Germinal center (tissue), 1 donor: Measurements from ENCODE around the gene STAT5B.

Experiments
- DNase-seq: peaks from one replicate; pipeline ENCODE4 v3.0.0; 2012; ENCODE audit warnings: mixed read lengths, low spot score

STAT5B gene

DNA sequence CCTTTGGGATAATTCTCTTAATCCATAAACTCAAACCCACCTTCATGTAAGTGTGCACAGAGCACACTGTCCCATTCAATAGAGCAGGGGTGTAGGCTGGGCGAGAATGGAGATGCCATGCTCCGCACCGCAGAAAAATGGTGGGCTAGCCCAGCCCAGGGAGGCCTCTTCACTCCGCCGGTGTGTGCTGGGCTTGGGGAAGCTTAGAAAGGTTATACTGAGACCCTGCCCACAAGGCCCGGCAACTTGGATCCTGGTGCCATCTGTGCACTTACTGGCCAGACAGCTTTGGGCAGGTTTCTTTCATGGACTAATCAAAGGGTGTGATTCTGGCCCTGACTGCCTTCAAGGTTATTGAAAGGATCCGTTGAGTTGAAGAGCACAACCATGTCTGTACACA, 8.4 kb upstream of the STAT5B start:
- no peak for DNase-seq

DNA sequence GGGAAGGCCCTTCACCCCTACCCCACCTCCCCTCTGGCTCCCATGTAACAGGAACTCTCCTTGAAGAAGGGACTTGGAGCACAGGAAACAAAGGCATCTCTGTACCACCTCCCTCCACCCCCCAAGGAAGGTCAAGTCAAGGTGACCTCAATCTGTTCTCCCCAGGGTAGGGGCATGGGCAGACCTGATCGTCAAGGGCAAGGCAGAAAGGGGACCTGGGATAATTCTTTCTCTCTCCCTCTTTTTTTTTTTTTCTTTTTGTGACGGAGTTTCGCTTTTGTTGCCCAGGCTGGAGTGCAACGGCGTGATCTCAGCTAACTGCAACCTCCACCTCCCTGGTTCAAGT, 7.8 kb upstream of the STAT5B start:
- no peak for DNase-seq

DNA sequence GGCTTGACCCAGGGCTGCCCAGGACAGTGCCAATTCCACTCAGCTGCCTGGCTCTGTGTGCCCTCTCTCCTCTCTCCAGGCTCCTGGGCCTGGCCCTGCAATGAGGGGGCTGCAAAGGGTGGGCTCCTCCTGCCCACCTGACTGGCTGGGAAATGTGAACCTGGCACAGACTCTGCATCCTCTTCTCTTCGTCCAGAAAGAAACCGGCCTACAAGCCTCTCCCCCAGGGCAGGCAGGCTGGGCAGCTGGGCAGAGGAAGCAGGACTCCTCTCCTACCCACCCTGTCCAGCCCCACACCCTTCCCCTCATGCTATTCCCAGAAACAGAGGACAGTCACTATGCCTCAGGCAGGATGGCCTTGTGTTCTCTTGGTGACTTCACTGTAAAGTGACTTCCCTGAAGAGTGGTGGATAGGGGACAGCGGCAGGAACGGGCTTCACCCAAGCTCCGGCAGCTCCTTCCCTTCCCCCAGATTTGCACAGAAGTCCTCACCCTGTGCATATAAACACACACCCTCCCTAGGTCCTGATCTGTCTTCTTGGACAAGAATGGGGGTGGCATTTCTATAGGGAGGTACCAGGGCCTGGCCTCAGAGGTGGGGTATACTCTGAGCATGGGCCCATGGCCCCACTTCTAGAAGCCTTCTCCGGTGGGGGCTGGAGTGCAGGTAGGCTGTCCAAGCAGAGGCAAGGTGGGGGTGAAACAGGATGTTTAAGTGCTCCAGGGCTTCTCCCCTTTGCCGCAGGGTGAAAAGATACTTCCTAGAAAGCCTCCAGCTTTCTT, 7.2 kb upstream of the STAT5B start:
- no peak for DNase-seq

DNA sequence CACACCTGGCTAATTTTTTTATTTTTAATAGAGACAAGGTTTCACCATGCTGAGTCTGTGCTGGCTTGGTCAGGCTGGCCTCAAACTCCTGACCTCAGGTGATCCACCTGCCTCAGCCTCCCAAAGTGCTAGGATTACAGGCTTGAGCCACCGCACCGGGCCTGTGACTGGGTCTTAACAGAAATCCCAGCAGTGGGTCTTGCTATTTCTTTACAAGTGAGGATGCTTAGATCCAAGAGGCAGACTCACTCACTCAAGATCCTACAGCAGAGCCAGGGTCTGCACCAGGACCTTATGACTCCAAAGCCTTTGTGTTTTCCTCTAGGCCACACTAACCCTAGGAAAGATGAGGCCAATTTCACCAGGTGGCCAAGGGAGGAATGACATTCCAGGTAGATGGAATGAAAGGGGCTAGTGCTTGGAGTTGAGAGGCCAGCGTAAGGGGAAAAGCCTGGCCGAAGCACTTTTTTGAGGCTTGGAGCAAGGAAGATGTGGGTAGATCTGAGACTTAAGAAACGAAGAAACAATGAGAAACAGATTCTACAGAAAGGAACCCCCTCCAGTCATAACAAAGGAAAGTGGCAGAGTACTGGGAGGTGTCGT, 6.4 kb upstream of the STAT5B start:
- no peak for DNase-seq

DNA sequence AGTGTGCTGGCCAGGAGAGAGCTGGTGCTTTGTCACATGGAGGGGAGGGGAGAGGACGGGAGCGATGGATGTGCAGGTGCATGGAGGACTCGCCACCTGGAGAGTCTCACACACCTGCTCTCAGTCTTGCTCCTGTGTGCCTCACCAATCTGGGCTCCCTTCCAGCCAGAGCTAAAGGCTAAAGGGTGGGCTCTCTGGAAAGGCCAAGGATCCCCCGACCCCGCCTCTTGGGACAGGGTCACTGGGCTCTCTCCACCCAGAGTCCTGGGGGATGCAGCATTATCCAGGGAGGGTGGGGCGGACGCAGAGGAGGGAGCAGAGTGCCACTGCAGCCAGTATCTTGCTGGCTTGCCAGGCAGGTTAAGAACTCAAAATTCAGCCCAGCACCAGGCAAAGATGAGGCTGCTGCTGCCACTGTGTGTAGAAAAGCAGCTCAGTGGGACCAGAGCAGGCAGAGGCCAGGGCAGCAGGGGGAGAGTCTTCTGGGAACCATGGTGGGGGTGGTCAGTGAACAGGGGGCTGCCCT, 5.4 kb upstream of the STAT5B start:
- DNase-seq, result no peak

DNA sequence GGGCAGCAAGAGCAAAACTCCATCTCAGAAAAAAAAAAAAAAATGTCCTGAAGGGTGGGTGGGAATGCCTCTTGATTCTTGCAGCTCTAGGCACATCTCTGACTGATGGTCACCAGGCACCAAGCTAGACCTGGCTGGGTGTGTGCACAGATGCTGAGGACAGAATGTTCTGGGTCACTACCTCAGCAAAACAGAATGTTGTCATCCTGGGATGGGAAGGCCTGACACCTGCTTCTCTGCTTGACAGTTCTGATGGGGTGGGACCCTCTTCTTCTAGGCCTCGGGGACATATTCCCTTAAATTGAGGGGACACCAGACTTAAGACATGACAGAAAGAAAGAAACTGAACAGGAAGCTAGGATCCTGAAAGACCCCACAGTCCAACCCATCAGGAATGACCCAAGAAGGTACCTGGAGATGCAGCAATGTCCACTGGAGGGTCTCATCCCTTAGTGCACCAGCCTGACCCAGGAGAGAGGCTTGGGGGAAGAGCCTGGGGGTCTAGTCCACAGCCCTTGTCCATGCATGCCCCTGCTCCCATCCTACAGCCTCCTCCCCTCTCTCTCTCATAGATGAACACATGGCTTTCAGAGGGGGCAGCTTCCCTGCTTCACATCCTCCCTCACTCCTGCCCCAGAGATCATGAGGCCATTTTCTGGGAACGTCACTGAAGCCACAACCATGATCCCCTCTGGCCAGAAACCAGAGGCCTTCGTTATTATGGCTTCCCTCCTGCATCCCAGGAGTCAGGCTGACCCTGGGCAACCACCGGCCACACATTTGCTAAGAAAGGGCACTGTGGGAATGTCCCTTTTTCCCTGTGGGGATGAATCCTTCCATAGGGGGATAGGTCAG, 3.8 kb upstream of the STAT5B start:
- DNase-seq, result no peak

DNA sequence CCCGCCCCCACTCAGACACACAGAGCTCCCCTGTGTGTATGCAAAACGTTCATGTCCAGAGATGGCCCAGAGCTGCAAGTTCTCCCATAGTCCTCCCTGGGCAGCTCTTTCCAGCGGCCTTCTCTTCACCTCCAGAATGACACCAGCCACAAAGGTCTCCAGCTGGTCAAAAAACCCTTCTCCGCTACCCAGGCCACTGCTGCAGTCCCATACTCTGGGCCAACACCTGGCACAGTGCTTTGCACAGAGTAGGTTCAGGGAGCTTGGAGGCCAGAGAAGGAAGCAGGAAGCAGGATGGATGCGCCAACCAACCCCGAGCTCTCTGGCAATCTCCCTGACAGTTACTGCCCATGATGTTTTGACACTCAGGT, 1.1 kb upstream of the STAT5B start:
- DNase-seq, result no peak

DNA sequence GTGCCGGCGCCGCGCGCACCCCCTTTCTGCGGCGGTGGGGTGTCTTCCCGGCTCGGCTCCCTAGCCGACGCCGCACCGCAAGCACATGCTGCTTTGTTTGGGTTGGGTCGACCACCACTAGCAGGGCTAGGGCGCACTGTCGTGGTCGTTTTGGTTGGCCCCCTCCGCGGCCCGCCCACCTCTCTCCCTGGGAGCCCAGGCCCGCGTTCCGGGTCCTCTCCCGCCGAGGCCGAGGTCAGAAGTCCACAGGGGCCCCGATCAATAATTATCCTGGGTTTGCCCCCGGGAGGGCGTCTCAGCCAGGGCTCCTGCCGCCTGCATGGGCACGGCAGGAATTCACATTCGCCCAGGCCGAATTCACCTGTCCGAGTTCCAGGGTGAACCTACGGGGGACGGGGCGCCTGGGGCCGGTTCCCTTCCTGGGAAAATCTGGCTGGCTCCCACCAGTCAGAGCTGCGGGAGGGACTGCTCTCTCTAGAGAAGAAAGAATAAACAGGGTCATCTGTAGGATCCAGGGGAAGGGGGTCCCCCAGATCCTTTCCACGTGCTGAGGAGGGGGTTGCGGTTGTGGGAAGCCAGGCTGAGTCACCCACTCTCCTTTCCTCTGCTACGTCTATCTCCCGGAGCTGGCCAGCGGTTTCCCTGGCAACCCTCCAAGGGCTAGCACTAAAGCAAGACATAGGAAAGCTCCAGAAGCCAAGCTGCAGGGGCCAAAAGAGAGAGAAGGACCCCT, 584 bp upstream of the STAT5B start:
- DNase-seq, result no peak

DNA sequence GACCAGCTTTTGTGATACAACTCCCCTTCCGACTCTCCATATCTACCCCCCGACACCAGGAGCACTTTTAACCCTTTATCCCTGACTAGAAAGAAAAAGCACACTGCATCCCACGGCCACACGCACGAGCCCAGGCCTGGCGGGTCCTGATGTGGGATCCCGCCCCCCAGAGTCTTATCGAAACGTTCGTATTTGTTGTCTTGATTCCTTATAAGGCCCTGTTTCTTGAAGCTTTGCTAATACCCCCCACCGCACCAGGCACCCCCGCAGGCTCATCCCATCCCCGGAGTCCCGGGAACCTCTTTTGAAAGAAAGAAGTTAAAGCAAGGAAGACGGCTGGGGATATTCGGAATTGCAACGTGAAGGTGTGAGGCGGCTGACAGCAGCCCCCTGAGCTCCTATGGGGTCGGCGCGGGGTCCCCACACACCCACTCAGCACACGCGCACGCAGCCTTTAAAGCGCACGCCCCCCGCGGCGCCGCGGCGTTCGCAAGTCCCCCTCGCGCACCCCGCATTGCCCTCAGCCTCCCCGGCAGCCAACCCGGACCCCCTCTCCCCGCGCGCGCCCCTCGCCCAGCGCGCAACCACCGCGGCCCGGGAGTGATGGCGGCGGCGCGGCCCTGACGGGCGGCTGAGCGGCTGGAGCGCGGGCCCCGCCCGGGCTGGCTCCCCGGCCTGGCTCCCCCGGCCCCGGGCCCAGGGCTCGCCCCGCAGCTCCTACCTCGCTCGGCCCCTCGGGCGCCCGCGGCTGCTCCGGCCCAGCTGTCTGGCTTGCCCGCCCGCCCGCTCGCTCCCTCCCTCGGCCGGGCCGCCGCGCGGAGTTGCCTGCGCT, 448 bp downstream of the STAT5B start:
- no peak for DNase-seq

DNA sequence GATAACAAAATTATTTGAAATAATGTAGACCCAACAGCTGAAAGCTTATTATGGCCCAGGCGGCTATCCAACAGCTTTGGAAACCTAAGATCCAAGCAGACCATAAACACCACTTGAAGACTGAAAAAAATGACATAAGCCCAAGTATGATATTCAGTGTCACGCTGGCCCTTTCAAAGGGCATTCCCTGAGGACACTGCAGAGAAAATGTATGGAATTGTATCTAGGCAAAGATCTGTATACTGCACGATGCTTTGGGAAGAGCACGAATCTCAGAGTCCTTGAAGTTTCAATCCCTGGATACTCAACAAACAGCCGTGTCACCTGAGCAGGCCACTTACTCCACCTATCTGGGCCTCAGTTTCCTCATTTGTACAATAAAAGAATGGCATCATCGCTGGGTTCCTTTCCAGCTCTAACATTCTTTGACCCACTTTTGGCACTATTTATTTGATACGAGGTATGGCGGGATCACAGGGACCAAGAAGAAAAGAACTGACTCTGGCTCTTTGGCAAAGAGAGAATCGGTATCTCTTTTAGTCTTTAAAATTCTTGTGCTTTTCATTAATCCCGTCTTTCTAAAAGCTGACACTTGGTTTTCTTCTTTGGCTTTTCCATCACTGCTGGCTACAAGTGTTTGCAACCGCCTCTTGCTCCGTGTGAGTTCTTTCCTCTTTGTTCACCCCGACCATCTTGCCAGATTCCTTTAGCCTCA, 1.2 kb downstream of the STAT5B start:
- DNase-seq, result no peak

DNA sequence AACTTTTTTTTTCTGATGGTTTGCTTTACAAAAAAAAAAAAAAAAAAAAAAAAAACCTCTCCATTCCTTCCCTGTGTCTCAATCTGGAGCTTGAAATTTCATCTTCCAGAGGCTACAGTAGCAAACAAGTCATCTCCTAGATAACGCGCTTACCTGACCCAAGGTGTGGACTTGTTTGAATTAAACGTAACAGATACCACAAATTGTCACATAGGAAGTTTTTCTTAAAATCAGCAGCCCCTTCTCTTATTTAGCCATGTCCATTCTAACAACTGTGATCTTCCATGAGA, 2.0 kb downstream of the STAT5B start:
- no peak for DNase-seq

DNA sequence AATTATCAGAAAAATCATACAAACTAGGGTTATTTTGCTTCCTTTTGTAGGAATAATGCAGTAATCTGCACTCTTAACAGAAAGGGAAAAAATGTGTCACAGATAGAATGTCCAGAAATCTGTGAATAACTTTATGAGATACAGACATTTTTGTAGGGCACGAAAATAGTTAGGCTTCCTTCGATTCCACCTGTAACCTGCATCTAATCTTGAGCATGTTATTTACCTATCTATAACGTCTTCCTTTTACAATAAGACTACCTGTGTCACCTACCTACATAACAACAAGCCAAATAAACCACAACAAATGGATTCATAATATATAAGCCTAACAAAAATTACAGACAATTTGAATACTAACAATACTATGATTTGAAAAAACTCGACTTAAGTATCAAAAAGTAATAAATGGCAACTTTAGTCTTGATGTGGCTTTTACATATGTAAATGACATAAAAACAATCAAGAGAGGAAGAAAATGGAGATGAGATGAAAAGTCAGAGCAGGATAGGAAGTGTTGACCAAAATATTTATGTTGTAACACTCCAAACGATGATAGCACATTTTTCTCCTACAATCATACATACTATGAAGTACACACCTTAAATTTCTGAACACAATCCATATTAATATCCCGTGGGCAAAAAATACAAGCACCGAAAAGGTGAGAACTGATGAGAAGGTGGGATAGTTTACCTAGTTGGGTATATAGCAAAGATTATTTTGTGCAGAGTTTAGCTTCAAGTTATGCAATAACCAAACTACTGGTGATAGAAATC, 2.5 kb downstream of the STAT5B start:
- DNase-seq, result no peak

DNA sequence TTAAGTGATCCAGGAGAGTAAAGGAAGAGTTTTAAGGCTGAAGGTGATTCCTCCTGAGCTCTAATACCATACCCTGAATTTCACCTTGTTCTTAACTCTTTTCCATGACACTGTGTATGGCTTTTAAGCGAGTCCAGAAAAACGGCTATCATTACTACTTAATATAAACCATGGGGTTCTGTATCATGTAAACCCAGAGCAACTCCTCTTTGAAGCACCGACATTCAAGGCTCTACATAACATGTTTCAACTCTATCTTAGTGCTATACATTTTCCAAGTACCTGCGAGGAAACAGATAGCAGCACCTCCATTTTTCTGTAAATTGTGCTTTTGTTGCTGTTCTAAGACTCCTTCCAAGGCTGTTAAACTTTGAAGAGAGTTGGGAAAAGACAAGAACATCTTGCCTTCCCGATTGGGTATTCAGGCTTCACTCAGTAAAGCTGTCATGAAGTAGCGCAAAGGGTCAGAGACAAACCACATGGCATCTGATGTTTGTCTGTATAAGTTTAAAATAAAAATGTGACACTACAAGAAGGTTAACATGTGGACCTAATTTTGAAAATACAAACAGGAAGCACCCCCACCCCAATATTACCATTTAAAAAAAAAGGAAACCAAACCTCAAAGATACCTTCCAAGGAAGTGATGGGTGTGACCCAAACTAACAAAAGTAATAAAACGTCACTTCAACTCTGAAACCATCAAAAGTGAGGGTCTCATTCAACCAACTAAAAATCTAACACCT, 3.9 kb downstream of the STAT5B start:
- no peak for DNase-seq

DNA sequence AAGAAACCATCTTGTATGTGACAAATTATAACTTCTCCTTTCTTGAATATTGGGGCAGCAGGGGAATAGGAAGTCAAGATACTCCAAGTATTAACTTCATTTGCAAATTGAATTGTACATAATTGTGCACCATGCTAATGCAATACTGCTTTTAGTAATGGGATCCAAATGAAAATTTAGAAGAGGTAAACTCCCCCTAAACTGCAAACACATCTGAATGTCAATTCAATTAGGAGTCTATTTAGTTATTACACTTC, 4.5 kb downstream of the STAT5B start:
- no peak for DNase-seq

DNA sequence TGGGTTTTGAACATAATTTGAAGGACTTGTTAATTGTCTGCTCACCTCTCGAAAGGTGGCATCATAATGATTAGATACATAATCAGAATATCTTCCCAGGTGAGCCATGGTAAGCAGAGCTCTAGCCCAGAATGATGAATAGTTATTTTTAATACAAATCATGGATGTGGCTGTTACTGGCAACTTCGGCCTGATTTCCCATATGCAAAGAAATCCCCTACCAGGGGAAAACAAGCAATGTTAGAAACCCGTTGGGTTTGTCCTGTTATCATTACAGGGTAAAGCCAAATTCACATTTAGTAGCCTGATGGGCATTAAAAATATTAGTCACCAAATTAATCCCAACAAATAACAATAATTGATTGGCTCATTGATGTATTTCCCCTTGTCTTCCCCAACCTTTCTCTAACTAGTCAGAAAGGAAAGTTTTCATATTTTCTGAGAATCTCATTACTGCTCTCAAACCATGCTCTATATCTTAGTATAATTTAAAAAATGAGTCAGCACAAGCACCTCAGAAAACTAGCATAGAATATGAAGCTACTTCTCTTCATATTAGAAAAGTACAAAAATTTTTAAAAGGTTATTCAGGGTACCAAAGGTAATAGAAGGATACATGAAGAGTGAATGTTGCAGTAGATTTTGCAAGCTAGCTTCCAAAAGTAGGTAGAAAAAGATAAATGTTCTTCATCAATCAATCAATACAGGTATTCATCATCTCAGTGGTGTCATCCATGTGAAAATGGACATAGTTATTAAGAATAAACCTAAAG, 5.0 kb downstream of the STAT5B start:
- DNase-seq, result no peak

DNA sequence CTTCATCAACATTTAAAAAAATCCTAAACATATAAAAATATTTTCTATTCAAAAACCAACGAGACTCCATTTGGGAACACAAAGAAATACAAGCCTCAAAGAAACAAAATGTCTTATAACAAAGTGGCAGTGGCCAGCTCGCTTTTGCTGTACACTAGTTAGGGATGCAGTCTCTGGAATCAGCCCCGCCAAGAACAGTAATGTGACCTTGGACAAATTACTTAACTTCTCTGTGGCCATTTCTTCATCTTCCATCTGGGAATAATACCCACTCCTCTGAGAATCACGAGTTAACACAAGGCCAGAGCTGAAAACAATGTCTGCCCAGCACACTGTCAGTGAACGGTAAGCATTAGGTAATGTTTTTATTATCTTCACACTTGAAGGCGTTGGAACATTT, 5.6 kb downstream of the STAT5B start:
- DNase-seq, result no peak

DNA sequence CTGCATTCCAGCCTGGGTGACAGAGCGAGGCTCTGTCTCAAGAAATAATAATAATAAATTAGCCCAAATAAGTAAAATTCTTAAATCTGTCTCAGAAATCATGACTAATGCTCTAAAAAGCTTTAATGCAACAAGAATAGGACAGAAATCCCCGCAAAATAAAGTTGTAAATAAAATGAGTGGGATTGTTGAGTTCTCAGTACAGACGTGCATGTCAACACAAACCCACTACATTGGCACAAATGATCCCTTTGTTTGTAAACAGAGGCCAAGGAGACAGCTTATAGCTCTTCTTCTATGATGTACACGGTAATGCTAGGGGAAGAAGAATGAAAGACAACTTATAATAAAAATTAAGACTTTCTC, 6.0 kb downstream of the STAT5B start:
- DNase-seq, result no peak

DNA sequence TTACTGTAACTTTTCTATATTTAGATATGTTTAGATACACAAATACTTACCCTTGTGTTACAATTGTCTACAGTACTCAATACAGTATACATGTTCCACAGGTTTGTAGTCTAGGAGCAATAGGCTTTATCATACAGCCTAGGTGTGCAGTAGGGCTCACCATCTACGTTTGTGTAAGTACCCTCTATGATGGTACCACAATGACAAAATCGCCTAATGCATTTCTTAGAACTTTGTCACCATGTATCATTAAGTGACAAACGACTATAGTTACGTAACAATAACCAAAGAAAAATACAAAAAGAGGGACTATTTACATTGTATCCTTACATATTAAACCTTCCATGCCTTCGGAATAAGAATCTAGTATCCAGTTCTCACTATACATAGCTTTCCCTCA, 8.0 kb downstream of the STAT5B start:
- no peak for DNase-seq
